Adrenal gland (tissue), 12 donors: ENCODE measurements around the gene SERINC4. TPM values are rescaled to one million over a fixed set of nuclear protein-coding genes. Genes with fewer than 3 reads are reported as not detected.

Experiments
- DNase-seq, 7 donors: peaks; one replicate each; pipeline ENCODE4 v3.0.0-alpha.2; 2019 to 2020
- H3K27ac ChIP-seq, 5 donors: fragments of 200-600 bp; sonication (generic) in 4 of 5; 1 replicate in 3 of 5; 2 replicates in 2 of 5; pipeline versions ENCODE4 v1.5.1 to v1.8.0; 2016 to 2020; ENCODE audit warnings: mild to moderate bottlenecking in 1 of 5
- H3K27me3 ChIP-seq: fragments of 200-600 bp; 2 replicates; pipeline ENCODE4 v1.8.0; 2021
- H3K36me3 ChIP-seq, 2 donors: fragments of 200-600 bp; replicated peaks in 1 of 2; 1 replicate in 1 of 2; 2 replicates in 1 of 2; pipeline versions ENCODE4 v1.5.1 to v1.8.0; 2018 to 2022
- H3K4me1 ChIP-seq, 2 donors: fragments of 200-600 bp; replicated peaks in 1 of 2; 1 replicate in 1 of 2; 2 replicates in 1 of 2; pipeline versions ENCODE4 v1.5.1 to v1.8.0; 2018 to 2021
- H3K4me3 ChIP-seq, 4 donors: fragments of 200-600 bp; sonication (generic) in 3 of 4; one replicate each; pipeline ENCODE4 v1.5.1; 2016 to 2018
- H3K9me3 ChIP-seq, 3 donors: fragments of 200-600 bp; sonication (generic) in 1 of 3; replicated peaks in 1 of 3; 1 replicate in 2 of 3; 2 replicates in 1 of 3; pipeline versions ENCODE4 v1.5.1 to v1.8.0; 2016 to 2021
- POLR2A ChIP-seq, 2 donors: fragments of 450-650 bp; IDR thresholded peaks; one replicate each; pipeline ENCODE4 v1.6.1; 2017; ENCODE audit warnings: antibody characterized with exemption in 2 of 2, mild to moderate bottlenecking in 2 of 2, moderate library complexity in 1 of 2
- WGBS, 4 donors: extraction: QIAGEN DNeasy Blood & Tissue Kit in 2 of 4; methylation state at CpG; one replicate each; pipeline versions ENCODE4 v1.1.5 to v1.1.7; 2013 to 2017; 5-methylcytosine and 5-hydroxymethylcytosine counted together
- intact Hi-C, 2 donors: fragments of 100-400 bp; cut with DNase I; formaldehyde crosslinking; loops; one replicate each; pipeline versions ENCODE4 v1.14.1 to v1.15.0; 2022 to 2023
- polyA plus RNA-seq, 3 donors: library from polyadenylated mRNA; stranded (reverse); fragments of 200-250 nt in 2 of 3; fragments of 350-450 nt in 1 of 3; fragmentation: Illumina TruSeq in 1 of 3; extraction: RNeasy Lipid Tissue Mini Kit (QIAGEN cat#74804) in 1 of 3; gene quantifications; one replicate each; pipeline ENCODE4 v1.2.3, GENCODE V29; 2013 to 2014
- total RNA-seq, 9 donors: library from RNA; depleted of rRNA in 4 of 9; stranded (reverse); fragments of >200 nt in 4 of 9; fragments of 120-200 nt in 1 of 9; fragmentation: NEBNext Ultra II Directional in 1 of 9; extraction: Animal tissue kit (Norgen Biotek cat#: 25700) in 1 of 9; gene quantifications; one replicate each; pipeline versions ENCODE4 v1.1.0 to v1.2.4, GENCODE V29; 2013 to 2023
- TF ChIP-seq, protein P1 (sequence below), 6 experiments: fragments of 450-650 bp in 4 of 6; fragments of 200-600 bp in 2 of 6; sonication (generic) in 1 of 6; IDR thresholded peaks; 1 replicate in 5 of 6; 2 replicates in 1 of 6; pipeline versions ENCODE4 v1.5.1 to v1.8.0; 2016 to 2021; ENCODE audit warnings: antibody characterized with exemption in 6 of 6, mild to moderate bottlenecking in 2 of 6, moderate library complexity in 1 of 6
- donor health status: healthy with polysubstance abuse.
- donor health status: Bipolar disorder and iron deficiency.
- donor health status: DM: yes; HTN: yes; CAD: no.
- donor health status: DM: no; HTN: no; CAD: no.
- donor health status: DM: no; HTN: no; CAD: no.
- donor health status: DM: yes; HTN: yes; CAD: no.

The SERINC4 gene
- total and polyA plus RNA-seq, 12 donors: 0.18 to 0.48 (median 0.26) TPM; not detected in 8

DNA sequence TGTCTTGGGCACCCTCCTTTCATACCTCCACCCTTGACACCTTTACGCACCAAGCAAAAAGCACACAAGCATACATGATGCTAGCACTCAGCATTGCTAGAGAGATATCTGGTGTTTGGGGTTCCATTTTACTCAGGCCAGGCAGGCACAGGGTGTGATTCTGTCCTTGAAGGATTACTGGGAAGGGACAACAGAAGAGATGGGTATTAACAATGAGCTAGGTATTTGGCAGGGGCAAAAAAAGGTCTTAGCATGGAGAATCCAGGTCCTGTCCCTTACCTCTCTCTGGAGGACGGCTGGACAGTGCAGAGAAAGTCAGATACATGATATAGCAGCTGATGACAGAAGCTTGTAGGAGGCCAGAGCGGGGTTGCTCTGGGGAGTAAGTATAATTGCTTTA, 3.5 kb downstream of the SERINC4 start:
- H3K27ac ChIP-seq: peak overlapping the region in 1 of 5 donors; percentile 0

DNA sequence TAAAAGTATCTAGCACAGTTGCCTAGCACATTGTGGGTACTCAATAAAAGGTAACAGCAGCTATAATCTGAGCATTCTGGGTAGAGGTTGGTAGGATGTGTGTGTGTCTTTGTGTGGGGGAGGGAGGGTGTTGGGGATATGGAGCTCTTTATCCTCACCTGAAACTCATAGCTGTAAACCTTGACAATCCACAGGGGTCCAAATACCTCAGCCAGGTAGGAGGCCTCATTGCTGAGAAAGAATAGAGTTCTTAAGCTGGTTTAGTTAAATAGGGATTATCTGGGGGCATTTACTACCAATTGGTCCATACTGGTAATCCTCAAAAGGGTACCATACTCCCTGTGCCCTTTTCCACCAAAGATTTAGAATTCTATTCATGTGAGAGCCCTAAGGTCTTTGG, 4.0 kb downstream of the SERINC4 start:
- Histone ChIP-seq H3K36me3 (peaks cover 0 to 55% of the 10 kb centered on the region in 2 donors), H3K4me1 (peaks cover 24 to 54% of the 10 kb centered on the region in 2 donors), H3K27ac (peak overlapping the region in 1 of 5 donors; percentile 0), H3K27me3 (no peaks in the 10 kb centered on the region), H3K4me3 (no peak overlapping the region), H3K9me3 (no peaks in the 10 kb centered on the region)
- TF ChIP-seq, protein P1, sequence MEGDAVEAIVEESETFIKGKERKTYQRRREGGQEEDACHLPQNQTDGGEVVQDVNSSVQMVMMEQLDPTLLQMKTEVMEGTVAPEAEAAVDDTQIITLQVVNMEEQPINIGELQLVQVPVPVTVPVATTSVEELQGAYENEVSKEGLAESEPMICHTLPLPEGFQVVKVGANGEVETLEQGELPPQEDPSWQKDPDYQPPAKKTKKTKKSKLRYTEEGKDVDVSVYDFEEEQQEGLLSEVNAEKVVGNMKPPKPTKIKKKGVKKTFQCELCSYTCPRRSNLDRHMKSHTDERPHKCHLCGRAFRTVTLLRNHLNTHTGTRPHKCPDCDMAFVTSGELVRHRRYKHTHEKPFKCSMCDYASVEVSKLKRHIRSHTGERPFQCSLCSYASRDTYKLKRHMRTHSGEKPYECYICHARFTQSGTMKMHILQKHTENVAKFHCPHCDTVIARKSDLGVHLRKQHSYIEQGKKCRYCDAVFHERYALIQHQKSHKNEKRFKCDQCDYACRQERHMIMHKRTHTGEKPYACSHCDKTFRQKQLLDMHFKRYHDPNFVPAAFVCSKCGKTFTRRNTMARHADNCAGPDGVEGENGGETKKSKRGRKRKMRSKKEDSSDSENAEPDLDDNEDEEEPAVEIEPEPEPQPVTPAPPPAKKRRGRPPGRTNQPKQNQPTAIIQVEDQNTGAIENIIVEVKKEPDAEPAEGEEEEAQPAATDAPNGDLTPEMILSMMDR (IDR thresholded peaks at IDR 0.05): no peak
- TF ChIP-seq POLR2A (IDR thresholded peaks at IDR 0.05): no peak
- no peak for DNase-seq
- intact Hi-C loops: no loop called here

More for the DNA sequence above, 3.5 kb downstream of the SERINC4 start:
- Histone ChIP-seq H3K36me3 (peaks cover 0 to 57% of the 10 kb centered on the region in 2 donors), H3K4me3 (no peak overlapping the region), H3K4me1 (peaks cover 29 to 59% of the 10 kb centered on the region in 2 donors), H3K9me3 (no peaks in the 10 kb centered on the region), H3K27me3 (no peaks in the 10 kb centered on the region)
- 86 to 100% (median 90%) methylated on average over 3 of the region's 3 CpGs for WGBS, 4 donors
- intact Hi-C loops: no loop called here
- no peak for DNase-seq
- TF ChIP-seq POLR2A (IDR thresholded peaks at IDR 0.05): no peak
- TF ChIP-seq, protein P1 (IDR thresholded peaks at IDR 0.05): no peak

DNA sequence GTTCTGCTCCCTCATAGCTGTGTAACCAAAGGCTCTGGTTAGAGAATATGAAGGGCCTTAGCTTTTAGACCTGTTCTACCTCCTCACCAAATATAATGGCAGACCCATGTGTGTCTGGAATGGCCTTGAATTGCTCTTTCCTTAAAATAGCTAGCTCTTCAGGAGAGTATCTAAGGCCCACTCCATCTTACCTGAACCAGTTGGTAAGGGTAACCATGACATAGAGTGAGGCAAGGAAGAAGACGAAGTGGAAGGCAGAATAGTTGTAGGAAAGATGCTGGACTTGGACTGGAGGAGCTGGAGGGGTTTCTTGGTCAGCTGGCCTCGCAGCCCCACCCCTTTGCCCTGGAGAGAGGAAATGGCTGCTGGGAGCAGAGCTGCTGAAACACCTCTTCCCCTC, 4.8 kb downstream of the SERINC4 start:
- no peaks in the 10 kb centered on the region for H3K27me3 ChIP-seq
- peaks cover 24 to 53% of the 10 kb centered on the region in 2 donors for H3K4me1 ChIP-seq
- intact Hi-C loops: no loop called here
- H3K27ac ChIP-seq: peak overlapping the region in 3 of 5 donors; percentile 4 to 98 (median 75)
- H3K9me3 ChIP-seq: no peaks in the 10 kb centered on the region
- 78 to 100% (median 88%) methylated on average over 2 of the region's 2 CpGs for WGBS, 4 donors
- no peak for DNase-seq
- TF ChIP-seq POLR2A (IDR thresholded peaks at IDR 0.05): no peak
- TF ChIP-seq, protein P1 (IDR thresholded peaks at IDR 0.05): no peak
- H3K36me3 ChIP-seq: peaks cover 0 to 55% of the 10 kb centered on the region in 2 donors
- H3K4me3 ChIP-seq: no peak overlapping the region

DNA sequence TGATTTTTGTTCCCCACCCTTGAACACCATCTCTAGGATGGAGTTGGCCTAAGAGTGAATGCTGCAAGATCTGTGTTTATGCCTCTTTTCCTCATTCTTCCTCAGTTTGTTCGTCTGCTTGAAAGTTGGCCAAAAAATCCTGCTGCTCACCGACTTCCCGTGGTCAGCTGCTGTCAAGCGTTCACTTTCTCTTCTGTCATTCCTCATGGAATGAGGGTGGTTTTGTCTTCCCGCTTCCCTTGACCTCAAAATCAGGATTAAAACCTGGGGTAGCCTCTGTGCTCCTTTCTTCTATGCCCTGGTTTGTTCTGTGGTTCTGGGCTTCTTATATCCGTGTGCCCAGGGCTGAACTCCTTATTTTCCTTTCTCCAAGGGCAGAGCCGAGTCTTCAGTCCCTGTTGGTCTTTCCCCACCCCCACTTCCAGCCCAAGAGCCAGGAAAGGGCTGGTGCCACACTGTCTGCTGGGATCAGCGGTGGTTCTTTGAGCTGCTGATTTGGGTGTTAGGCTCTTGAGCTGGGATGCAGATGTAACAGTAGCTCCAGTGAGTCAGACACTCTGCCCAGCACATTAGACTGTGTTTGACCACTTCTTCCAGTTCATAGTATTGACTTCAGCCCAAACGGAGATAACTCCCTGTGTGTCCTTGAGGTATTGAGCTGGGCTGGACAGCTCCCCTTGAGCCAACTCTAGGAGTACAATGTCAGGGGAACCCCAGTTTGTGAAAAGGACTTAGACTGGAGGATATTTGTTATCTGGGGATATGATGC, 5.6 kb downstream of the SERINC4 start:
- H3K4me1 ChIP-seq: peaks cover 20 to 50% of the 10 kb centered on the region in 2 donors

More for the DNA sequence above, 5.6 kb downstream of the SERINC4 start:
- peak in 6 of 7 donors; percentile 46 to 70 (median 58) for DNase-seq
- H3K9me3 ChIP-seq: no peaks in the 10 kb centered on the region
- no peaks in the 10 kb centered on the region for H3K27me3 ChIP-seq
- H3K4me3 ChIP-seq: peak overlapping the region in 1 of 4 donors; percentile 70
- peak in 1 of 2 donors; percentile 58 for TF ChIP-seq POLR2A (IDR thresholded peaks at IDR 0.05)
- TF ChIP-seq, protein P1 (IDR thresholded peaks at IDR 0.05): no peak
- H3K36me3 ChIP-seq: peaks cover 0 to 54% of the 10 kb centered on the region in 2 donors
- intact Hi-C loops: no loop called here
- H3K27ac ChIP-seq: peak overlapping the region in 3 of 5 donors; percentile 89 to 98 (median 96)
- WGBS, 4 donors: 57 to 65% (median 63%) methylated on average over 9 of the region's 9 CpGs
